BE2C (cell line): Measurements from ENCODE around the gene HOXB6.

Experiments used
- DNase-seq: peaks from one replicate; pipeline ENCODE4 v3.0.0-alpha.2; 2020
- H3K27me3 ChIP-seq: fragments of 250-450 bp; sonication (Bioruptor Pico); 2 replicates; pipeline ENCODE4 v1.5.1; 2020; ENCODE audit warnings: mild to moderate bottlenecking
- H3K36me3 ChIP-seq: fragments of 250-450 bp; sonication (Bioruptor Pico); 2 replicates; pipeline ENCODE4 v1.5.1; 2020; ENCODE audit warnings: mild to moderate bottlenecking
- H3K4me1 ChIP-seq: fragments of 250-450 bp; sonication (Bioruptor Pico); 2 replicates; pipeline ENCODE4 v1.5.1; 2020
- H3K4me3 ChIP-seq: 2 replicates; pipeline ENCODE4 v1.5.1; 2011; ENCODE audit warnings: low read depth, low read length
- H3K9me3 ChIP-seq: fragments of 250-450 bp; sonication (Bioruptor Pico); 2 replicates; pipeline ENCODE4 v1.5.1; 2020
- CTCF ChIP-seq: IDR thresholded peaks from 2 replicates; pipeline ENCODE4 v1.5.1; 2012; ENCODE audit warnings: mild to moderate bottlenecking, low read depth, low read length

The HOXB6 gene

GRCh38 chr17:48589831-48590606, 14.8 kb downstream of the HOXB6 start, which contains the start of gene HOXB3:
Gene HOXB3, minus strand, starts transcription at chr17:48590241. Its CDS starts 37,767 bp downstream, at chr17:48552474.
- Histone ChIP-seq H3K4me1 (no peaks in the 10 kb centered on the region), H3K4me3 (no peak within 1 kb of the TSS), H3K9me3 (no peaks in the 10 kb centered on the region), H3K36me3 (no peaks in the 10 kb centered on the region), H3K27me3 (peaks cover 96% of the 10 kb centered on the region)
- no peak for TF ChIP-seq CTCF
- DNase-seq: no peak

- H3K27me3 ChIP-seq: peaks cover 94% of the 10 kb centered on the region
- DNase-seq: no peak
- H3K4me3 ChIP-seq: no peak overlapping the region
Measured at GRCh38 chr17:48589060-48589830, 15.5 kb downstream of the HOXB6 start.

GRCh38 chr17:48588528-48588927, 16.3 kb downstream of the HOXB6 start:
- H3K4me1 ChIP-seq: no peaks in the 10 kb centered on the region
- peaks cover 96% of the 10 kb centered on the region for H3K27me3 ChIP-seq
- H3K9me3 ChIP-seq: no peaks in the 10 kb centered on the region
- no peak overlapping the region for H3K4me3 ChIP-seq
- no peaks in the 10 kb centered on the region for H3K36me3 ChIP-seq
- no peak for DNase-seq
- no peak for TF ChIP-seq CTCF

More at GRCh38 chr17:48589060-48589830, 15.5 kb downstream of the HOXB6 start:
- no peaks in the 10 kb centered on the region for H3K36me3 ChIP-seq
- H3K4me1 ChIP-seq: no peaks in the 10 kb centered on the region
- TF ChIP-seq CTCF: no peak
- H3K9me3 ChIP-seq: no peaks in the 10 kb centered on the region

GRCh38 chr17:48588074-48588415, 16.7 kb downstream of the HOXB6 start:
- peaks cover 96% of the 10 kb centered on the region for H3K27me3 ChIP-seq
- H3K9me3 ChIP-seq: no peaks in the 10 kb centered on the region
- no peak overlapping the region for H3K4me3 ChIP-seq
- TF ChIP-seq CTCF: no peak
- H3K4me1 ChIP-seq: no peaks in the 10 kb centered on the region
- no peaks in the 10 kb centered on the region for H3K36me3 ChIP-seq
- DNase-seq: no peak

- no peak for DNase-seq
- Histone ChIP-seq H3K9me3 (no peaks in the 10 kb centered on the region), H3K27me3 (peaks cover 96% of the 10 kb centered on the region), H3K4me1 (no peaks in the 10 kb centered on the region), H3K4me3 (no peak overlapping the region), H3K36me3 (no peaks in the 10 kb centered on the region)
- no peak for TF ChIP-seq CTCF
Measured at GRCh38 chr17:48587276-48588073, 17.3 kb downstream of the HOXB6 start.
